ENCODE measurements around the gene LAIR1. TPM values are rescaled to one million over a fixed set of nuclear protein-coding genes. Genes with fewer than 3 reads are reported as not detected.
"Not testable (repeated sequence)": the region's sequence is repeated elsewhere in the genome, so short reads cannot be mapped to it uniquely, and the experiment has no call there.

The LAIR1 gene
- total and polyA plus RNA-seq, 2 experiments from 2014 or later = 0.10 to 1.3 TPM

- Histone ChIP-seq H4K20me1 (replicated peaks; ENCODE audit: insufficient read depth) (no peaks in the 10 kb centered on the region), H3K27ac (ENCODE audit: low read depth) (no peak overlapping the region), H3K4me2 (no peak overlapping the region), H3F3A (replicated peaks; ENCODE audit: low read depth) (no peaks in the 10 kb centered on the region), H3K79me2 (replicated peaks; ENCODE audit: insufficient read depth) (no peaks in the 10 kb centered on the region), H3K36me3 (ENCODE audit: insufficient read depth) (no peaks in the 10 kb centered on the region), H2AFZ (no peak overlapping the region), H3K4me1 (ENCODE audit: insufficient read depth) (no peaks in the 10 kb centered on the region; the same call in 1 of the 2 replicates), H3K4me3 (no peak overlapping the region), H3K27me3 (ENCODE audit: insufficient read depth) (peaks cover 10% of the 10 kb centered on the region), H3K9me2 (ENCODE audit: insufficient read depth) (no peaks in the 10 kb centered on the region)
- no peak for TF ChIP-seq JUNB (IDR thresholded peaks at IDR 0.05; ENCODE audit: unreplicated experiment)
- no peak for TF ChIP-seq REST (IDR thresholded peaks at IDR 0.05; ENCODE audit: unreplicated experiment)
- TF ChIP-seq ZNF331 (CRISPR knock-in tag; IDR thresholded peaks at IDR 0.05; ENCODE audit: low read depth) = no peak
- peaks cover 3% of the 10 kb centered on the region; the same call in 1 of the 3 replicates for H3K4me1 Mint-ChIP-seq
- ATAC-seq (no peak), DNase-seq (ENCODE audit: low spot score) (no peak)
- peaks cover 4% of the 10 kb centered on the region for H3K27me3 Mint-ChIP-seq (ENCODE audit: insufficient read depth, low read depth, poor library complexity)
- H3K27ac Mint-ChIP-seq = no peak overlapping the region
- H3K4me3 Mint-ChIP-seq = no peak overlapping the region
- H3K36me3 Mint-ChIP-seq (ENCODE audit: low read depth) = no peaks in the 10 kb centered on the region; the same call in 2 of the 3 replicates
- peaks cover 4% of the 10 kb centered on the region; the same call in 1 of the 3 replicates for H3K9me3 Mint-ChIP-seq
Measured at GRCh38 chr19:54383330-54383729, 18.6 kb upstream of the LAIR1 start.

- not testable (repeated sequence) for H3K27ac ChIP-seq (ENCODE audit: low read depth); H4K20me1 ChIP-seq (replicated peaks; ENCODE audit: insufficient read depth); H3K36me3 Mint-ChIP-seq (ENCODE audit: low read depth); H3K4me2 ChIP-seq; H3K4me3 Mint-ChIP-seq; H3K9me2 ChIP-seq (ENCODE audit: insufficient read depth); H3K4me1 ChIP-seq (ENCODE audit: insufficient read depth); H3K27me3 Mint-ChIP-seq (ENCODE audit: insufficient read depth, low read depth, poor library complexity); H3K27ac Mint-ChIP-seq; ATAC-seq; H3K36me3 ChIP-seq (ENCODE audit: insufficient read depth); H2AFZ ChIP-seq; H3K4me3 ChIP-seq; H3K9me3 Mint-ChIP-seq; H3F3A ChIP-seq (replicated peaks; ENCODE audit: low read depth); H3K4me1 Mint-ChIP-seq; DNase-seq (ENCODE audit: low spot score); H3K79me2 ChIP-seq (replicated peaks; ENCODE audit: insufficient read depth); H3K27me3 ChIP-seq (ENCODE audit: insufficient read depth)
Measured at GRCh38 chr19:54382041-54382440, 17.3 kb upstream of the LAIR1 start.

- Mint-ChIP-seq H3K4me3 (no peak overlapping the region), H3K27ac (no peak overlapping the region), H3K27me3 (ENCODE audit: insufficient read depth, low read depth, poor library complexity) (peaks cover 4% of the 10 kb centered on the region), H3K9me3 (peaks cover 11% of the 10 kb centered on the region; the same call in 2 of the 3 replicates), H3K4me1 (no peaks in the 10 kb centered on the region), H3K36me3 (ENCODE audit: low read depth) (no peaks in the 10 kb centered on the region; the same call in 2 of the 3 replicates)
- Histone ChIP-seq H2AFZ (no peak overlapping the region), H3F3A (replicated peaks; ENCODE audit: low read depth) (no peaks in the 10 kb centered on the region), H3K27ac (ENCODE audit: low read depth) (no peak overlapping the region), H4K20me1 (replicated peaks; ENCODE audit: insufficient read depth) (no peaks in the 10 kb centered on the region), H3K4me3 (no peak overlapping the region), H3K4me2 (no peak overlapping the region), H3K9me2 (ENCODE audit: insufficient read depth) (no peaks in the 10 kb centered on the region), H3K27me3 (ENCODE audit: insufficient read depth) (no peaks in the 10 kb centered on the region), H3K79me2 (replicated peaks; ENCODE audit: insufficient read depth) (no peaks in the 10 kb centered on the region), H3K4me1 (ENCODE audit: insufficient read depth) (no peaks in the 10 kb centered on the region), H3K36me3 (ENCODE audit: insufficient read depth) (no peaks in the 10 kb centered on the region)
- ATAC-seq (no peak), DNase-seq (ENCODE audit: low spot score) (no peak)
- TF ChIP-seq NANOG (IDR thresholded peaks at IDR 0.05; ENCODE audit: borderline replicate concordance) (no peak), REST (IDR thresholded peaks at IDR 0.05; ENCODE audit: unreplicated experiment) (no peak)
Measured at GRCh38 chr19:54380897-54381296, 16.2 kb upstream of the LAIR1 start.

Data from GM23338 (cell line).